ENCODE results near the gene ATXN1. TPM values are rescaled to one million over a fixed set of nuclear protein-coding genes. Genes with fewer than 3 reads are reported as not detected.

The ATXN1 gene
- total RNA-seq, 2 experiments from 2014 or later: 34.1 to 36.7 TPM

- H3K4me3 Mint-ChIP-seq: no peak overlapping the region
- no peaks in the 10 kb centered on the region for H3K9me3 Mint-ChIP-seq
- no peak for DNase-seq
- H3K27me3 Mint-ChIP-seq: no peaks in the 10 kb centered on the region
- intact Hi-C loops (cut with micrococcal nuclease): loop anchor here (1.0 to 2.0 kb wide), 2 partner anchors 34 to 176 kb away; no protein-coding TSS in a partner anchor
- no peaks in the 10 kb centered on the region for H3K36me3 Mint-ChIP-seq
- H3K27ac Mint-ChIP-seq: peak overlapping the region; percentile 34
- ChIA-PET POLR2A (interaction anchor here (0.7 kb wide), 1 partner anchor 353 kb away, joined by 3 read pairs; no protein-coding TSS in a partner anchor), CTCF (interaction anchor here (1.0 to 2.8 kb wide), 4 partner anchors 9 to 435 kb away, joined by 4 to 18 read pairs (median 7); no protein-coding TSS in a partner anchor)
- H3K4me1 Mint-ChIP-seq (ENCODE audit: low read depth): peaks cover 78% of the 10 kb centered on the region
Measured at GRCh38 chr6:16766836-16767745, 5.8 kb upstream of the ATXN1 start.

DNA sequence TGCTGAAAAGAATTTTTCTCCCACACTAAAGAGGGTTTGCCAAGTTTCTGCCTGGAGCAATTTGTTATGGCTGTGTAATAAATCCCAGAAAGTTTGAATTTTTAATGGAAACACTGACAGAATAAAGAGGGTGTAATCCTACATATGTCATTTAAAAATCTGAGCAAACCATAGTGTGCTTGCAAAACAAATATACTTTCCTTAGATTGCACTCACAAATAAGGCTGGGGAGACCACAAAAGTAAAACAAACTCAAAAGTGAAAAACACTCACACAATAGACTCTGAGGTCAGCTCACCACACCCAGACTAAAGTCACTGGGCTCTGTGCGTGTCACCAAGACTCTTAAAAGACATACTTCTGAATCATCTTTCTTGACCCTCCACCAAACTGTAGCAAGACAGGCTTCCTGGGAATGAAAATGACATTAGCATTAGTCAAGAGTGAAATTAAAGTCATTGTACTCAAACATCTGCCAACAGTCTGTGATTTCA, 4.8 kb upstream of the ATXN1 start:
- H3K4me3 Mint-ChIP-seq: peak overlapping the region; percentile 10
- H3K36me3 Mint-ChIP-seq: peaks cover 1% of the 10 kb centered on the region
- peak; percentile 72 for DNase-seq
- intact Hi-C loops (cut with micrococcal nuclease): loop anchor here (1.0 to 2.0 kb wide), 2 partner anchors 35 to 175 kb away; no protein-coding TSS in a partner anchor
- peak overlapping the region; percentile 73 for H3K27ac Mint-ChIP-seq
- no peaks in the 10 kb centered on the region for H3K9me3 Mint-ChIP-seq
- ChIA-PET POLR2A (no interaction called here), CTCF (interaction anchor here (1.0 to 5.3 kb wide), 3 partner anchors 77 to 300 kb away, joined by 3 to 62 read pairs (median 4); no protein-coding TSS in a partner anchor)
- H3K27me3 Mint-ChIP-seq: no peaks in the 10 kb centered on the region
- H3K4me1 Mint-ChIP-seq (ENCODE audit: low read depth): peaks cover 72% of the 10 kb centered on the region

- CTCF ChIA-PET: interaction anchor here (0.6 to 5.3 kb wide), 13 partner anchors 8 to 433 kb away, joined by 3 to 62 read pairs (median 7); no protein-coding TSS in a partner anchor
- POLR2A ChIA-PET: interaction anchor here (0.9 kb wide), 1 partner anchor 352 kb away, joined by 3 read pairs; no protein-coding TSS in a partner anchor
- H3K27ac Mint-ChIP-seq: peak overlapping the region; percentile 51
Measured at GRCh38 chr6:16765235-16765634, 4.0 kb upstream of the ATXN1 start.

DNA sequence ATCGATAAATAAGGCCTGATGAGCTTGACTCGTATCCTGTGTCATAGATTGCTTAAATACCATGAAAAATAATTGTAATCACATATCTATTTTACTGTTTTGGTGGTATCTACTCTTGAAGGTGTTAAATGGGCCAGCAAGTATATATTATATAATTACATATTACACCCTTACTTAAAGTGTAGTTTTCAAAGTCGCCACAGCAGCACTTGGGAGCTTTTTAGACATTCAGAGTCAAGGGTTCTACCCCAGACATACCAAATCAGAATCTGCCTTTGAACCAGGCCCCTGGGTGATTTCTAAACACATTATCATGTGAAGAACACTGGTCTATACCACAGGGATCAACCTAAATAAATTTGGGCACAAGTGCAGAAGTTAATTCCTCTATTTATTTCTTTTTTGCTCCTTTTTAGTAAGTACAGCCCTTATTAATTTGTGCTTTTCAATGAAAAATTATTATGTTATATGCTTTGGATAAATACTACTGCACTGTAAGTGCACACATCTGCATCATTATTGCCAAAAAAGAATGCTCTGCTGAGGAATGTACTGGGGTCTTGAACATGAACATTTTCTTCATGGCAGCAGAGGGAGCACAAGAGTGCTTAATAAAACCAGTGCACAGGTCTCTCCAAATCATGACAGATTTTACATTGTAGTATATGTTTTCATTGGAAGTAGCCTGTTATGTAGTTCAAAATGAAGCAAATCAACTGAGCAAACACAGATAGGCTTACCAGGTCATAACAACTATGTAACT, 3.1 kb upstream of the ATXN1 start:
- Mint-ChIP-seq H3K36me3 (peaks cover 3% of the 10 kb centered on the region), H3K27ac (peak overlapping the region; percentile 86), H3K4me3 (peak overlapping the region; percentile 94), H3K9me3 (no peaks in the 10 kb centered on the region), H3K27me3 (no peaks in the 10 kb centered on the region), H3K4me1 (ENCODE audit: low read depth) (peaks cover 57% of the 10 kb centered on the region)
- intact Hi-C loops (cut with micrococcal nuclease): loop anchor here (1.0 to 5.0 kb wide), 5 partner anchors 201 to 1517 kb away; partner anchors contain the start of gene JARID2
- POLR2A ChIA-PET: interaction anchor here (0.9 to 4.1 kb wide), 8 partner anchors 51 to 351 kb away, joined by 3 to 55 read pairs (median 16); no protein-coding TSS in a partner anchor
- CTCF ChIA-PET: interaction anchor here (0.6 to 5.3 kb wide), 38 partner anchors 8 to 446 kb away, joined by 3 to 62 read pairs (median 5); no protein-coding TSS in a partner anchor
- DNase-seq: no peak

More at GRCh38 chr6:16765235-16765634, 4.0 kb upstream of the ATXN1 start:
- DNase-seq: no peak
- Mint-ChIP-seq H3K27me3 (no peaks in the 10 kb centered on the region), H3K4me3 (no peak overlapping the region), H3K36me3 (peaks cover 3% of the 10 kb centered on the region), H3K9me3 (no peaks in the 10 kb centered on the region), H3K4me1 (ENCODE audit: low read depth) (peaks cover 65% of the 10 kb centered on the region)
- intact Hi-C loops (cut with micrococcal nuclease): loop anchor here (2.0 kb wide), 1 partner anchor 250 kb away; no protein-coding TSS in a partner anchor

DNA sequence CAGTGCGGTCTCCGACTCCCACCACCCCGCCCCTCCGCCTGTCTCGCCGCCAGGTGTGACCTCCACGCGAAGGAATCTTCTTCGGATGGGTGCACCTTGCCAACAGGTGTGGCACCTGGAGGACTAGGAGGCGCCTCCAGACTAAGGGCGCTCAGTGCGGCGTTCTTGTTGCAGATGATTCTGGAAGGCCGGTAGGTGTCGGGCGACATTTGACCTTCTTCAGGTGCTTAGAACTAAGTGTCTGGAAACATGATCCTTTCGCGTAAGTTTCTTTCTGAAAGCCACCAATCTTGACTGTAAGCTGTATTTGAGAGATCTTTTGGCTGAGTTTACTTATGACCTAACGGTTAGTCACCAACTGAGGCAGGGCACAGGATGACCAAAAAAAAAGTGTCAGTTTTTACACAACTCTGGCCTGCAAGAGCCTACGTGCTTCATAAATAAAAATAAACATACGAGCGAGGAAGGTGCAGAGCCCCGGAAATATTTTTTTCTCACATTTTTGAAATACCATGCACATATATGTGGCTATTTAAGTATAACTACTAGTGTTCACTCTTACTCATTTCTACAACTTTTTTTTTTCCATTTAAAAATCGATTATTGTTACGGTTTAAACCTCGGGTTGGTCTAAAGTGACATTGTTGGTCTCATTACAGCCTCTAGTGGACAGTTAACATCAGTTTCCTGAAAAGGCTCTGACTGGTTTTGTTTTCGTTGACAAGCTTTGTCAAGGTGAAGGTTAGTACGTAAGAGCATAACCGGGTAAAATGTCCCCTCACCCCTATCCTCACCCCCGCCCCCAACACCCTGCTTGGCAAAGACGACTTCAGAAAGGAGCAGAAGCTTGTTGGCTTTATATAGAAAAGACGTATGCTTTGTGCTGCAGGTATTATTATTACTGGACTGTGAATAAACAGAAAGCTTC, 1.6 kb upstream of the ATXN1 start:
- ChIA-PET POLR2A (interaction anchor here (0.6 to 4.1 kb wide), 30 partner anchors 17 to 445 kb away, joined by 3 to 55 read pairs (median 8); no protein-coding TSS in a partner anchor), CTCF (interaction anchor here (0.6 to 5.3 kb wide), 58 partner anchors 10 to 444 kb away, joined by 3 to 62 read pairs (median 5); no protein-coding TSS in a partner anchor)
- peaks cover 56% of the 10 kb centered on the region for H3K4me1 Mint-ChIP-seq (ENCODE audit: low read depth)
- H3K4me3 Mint-ChIP-seq: peak overlapping the region; percentile 94
- peaks cover 5% of the 10 kb centered on the region for H3K36me3 Mint-ChIP-seq
- H3K27me3 Mint-ChIP-seq: no peaks in the 10 kb centered on the region
- DNase-seq: peak; percentile 75
- peak overlapping the region; percentile 93 for H3K27ac Mint-ChIP-seq
- no peaks in the 10 kb centered on the region for H3K9me3 Mint-ChIP-seq
- intact Hi-C loops (cut with micrococcal nuclease): loop anchor here (1.0 to 5.0 kb wide), 9 partner anchors 32 to 1516 kb away; partner anchors contain the start of gene JARID2

DNA sequence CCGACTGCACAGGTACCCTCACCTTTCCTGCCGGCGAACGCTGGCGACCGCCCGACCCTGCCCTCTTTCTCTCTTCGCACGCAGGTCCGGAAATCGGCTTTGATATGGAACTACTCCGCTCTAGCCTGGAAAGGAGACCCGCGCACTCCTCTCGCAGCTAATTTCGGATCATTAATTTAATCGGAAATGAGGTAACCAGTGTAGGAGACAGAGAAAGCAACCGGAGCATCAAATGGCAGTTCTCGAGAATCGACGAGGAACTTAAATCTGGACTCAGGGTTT, 949 bp upstream of the ATXN1 start:
- Mint-ChIP-seq H3K9me3 (no peaks in the 10 kb centered on the region), H3K36me3 (peaks cover 5% of the 10 kb centered on the region), H3K4me3 (peak overlapping the region; percentile 94), H3K27me3 (no peaks in the 10 kb centered on the region), H3K4me1 (ENCODE audit: low read depth) (peaks cover 57% of the 10 kb centered on the region), H3K27ac (peak overlapping the region; percentile 93)
- ChIA-PET CTCF (interaction anchor here (0.7 to 5.3 kb wide), 28 partner anchors 9 to 352 kb away, joined by 3 to 62 read pairs (median 5); no protein-coding TSS in a partner anchor), POLR2A (interaction anchor here (0.6 to 4.1 kb wide), 28 partner anchors 15 to 443 kb away, joined by 3 to 55 read pairs (median 8); no protein-coding TSS in a partner anchor)
- intact Hi-C loops (cut with micrococcal nuclease): loop anchor here (1.0 to 5.0 kb wide), 9 partner anchors 31 to 1515 kb away; partner anchors contain the start of gene JARID2
- DNase-seq: no peak

GRCh38 chr6:16761471-16762267, 409 bp upstream of the ATXN1 start:
- Mint-ChIP-seq H3K9me3 (no peaks in the 10 kb centered on the region), H3K4me3 (peak overlapping the region; percentile 94), H3K36me3 (peaks cover 7% of the 10 kb centered on the region), H3K27ac (peak overlapping the region; percentile 93), H3K4me1 (ENCODE audit: low read depth) (peaks cover 58% of the 10 kb centered on the region), H3K27me3 (no peaks in the 10 kb centered on the region)
- ChIA-PET CTCF (interaction anchor here (0.7 to 5.3 kb wide), 29 partner anchors 9 to 429 kb away, joined by 3 to 62 read pairs (median 5); no protein-coding TSS in a partner anchor), POLR2A (interaction anchor here (0.6 to 4.1 kb wide), 32 partner anchors 14 to 443 kb away, joined by 3 to 55 read pairs (median 6); no protein-coding TSS in a partner anchor)
- DNase-seq: peak; percentile 92
- intact Hi-C loops (cut with micrococcal nuclease): loop anchor here (1.0 to 5.0 kb wide), 18 partner anchors 20 to 1514 kb away; partner anchors contain the start of genes JARID2 and NUP153

DNA sequence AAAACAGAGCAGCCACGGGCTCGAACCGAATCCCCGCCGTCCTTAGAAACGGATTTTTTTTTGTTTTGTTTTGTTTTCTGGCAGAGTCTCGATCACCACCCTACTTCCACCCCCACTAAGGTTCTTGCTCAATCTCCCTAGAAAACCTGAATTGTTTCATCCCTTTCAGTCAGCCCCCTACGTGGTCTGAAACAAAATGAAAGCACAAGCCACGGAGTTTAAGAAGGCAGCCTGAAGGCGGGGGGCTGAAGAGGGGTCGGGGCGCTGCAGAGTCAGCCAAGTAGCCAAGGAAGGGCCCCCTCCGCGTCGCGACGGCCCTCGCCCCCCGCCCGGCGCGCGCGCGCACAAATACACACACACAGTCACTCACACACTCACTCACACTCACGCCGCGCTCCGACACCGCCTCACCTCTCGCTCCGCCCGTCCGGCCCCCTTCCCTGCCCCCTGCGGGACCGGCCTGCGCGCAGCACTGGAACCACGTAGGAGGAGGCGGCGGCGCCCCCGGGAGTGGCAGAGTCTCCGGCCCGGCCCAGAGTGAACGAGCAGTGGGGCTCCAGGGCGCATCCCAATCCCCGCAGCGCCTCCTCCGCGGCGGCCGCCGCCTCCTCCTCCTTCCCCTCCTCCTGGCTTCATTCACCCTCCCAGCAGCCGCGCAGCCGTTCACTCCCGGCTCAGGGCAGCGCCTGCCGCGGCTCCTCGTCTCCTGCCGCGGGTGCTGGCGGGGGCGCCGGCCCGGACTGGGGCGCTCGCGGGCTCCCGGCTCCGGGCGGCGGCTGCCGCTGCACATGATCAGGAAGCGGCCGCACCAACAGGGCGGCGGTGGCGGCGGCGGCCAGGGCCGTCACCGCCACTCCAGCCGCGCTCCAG, 1.4 kb downstream of the ATXN1 start:
- Mint-ChIP-seq H3K4me1 (ENCODE audit: low read depth) (peaks cover 57% of the 10 kb centered on the region), H3K27ac (peak overlapping the region; percentile 87), H3K9me3 (no peaks in the 10 kb centered on the region), H3K36me3 (peaks cover 7% of the 10 kb centered on the region), H3K4me3 (peak overlapping the region; percentile 87), H3K27me3 (no peaks in the 10 kb centered on the region)
- POLR2A ChIA-PET: interaction anchor here (0.7 to 2.2 kb wide), 5 partner anchors 12 to 105 kb away, joined by 3 to 12 read pairs (median 5); no protein-coding TSS in a partner anchor
- DNase-seq: peak; percentile 80
- CTCF ChIA-PET: interaction anchor here (0.7 to 1.5 kb wide), 3 partner anchors 11 to 346 kb away, joined by 3 to 8 read pairs (median 3); no protein-coding TSS in a partner anchor
- intact Hi-C loops (cut with micrococcal nuclease): loop anchor here (2.0 to 5.0 kb wide), 5 partner anchors 61 to 1513 kb away; partner anchors contain the start of genes JARID2 and NUP153

GRCh38 chr6:16759181-16759645, 2.0 kb downstream of the ATXN1 start:
- Mint-ChIP-seq H3K9me3 (no peaks in the 10 kb centered on the region), H3K36me3 (peaks cover 10% of the 10 kb centered on the region), H3K4me1 (ENCODE audit: low read depth) (peaks cover 57% of the 10 kb centered on the region), H3K27ac (peak overlapping the region; percentile 87), H3K4me3 (peak overlapping the region; percentile 87), H3K27me3 (no peaks in the 10 kb centered on the region)
- intact Hi-C loops (cut with micrococcal nuclease): no loop called here
- no peak for DNase-seq
- CTCF ChIA-PET: interaction anchor here (0.7 to 2.0 kb wide), 8 partner anchors 9 to 473 kb away, joined by 3 to 8 read pairs (median 5); no protein-coding TSS in a partner anchor
- POLR2A ChIA-PET: interaction anchor here (0.5 to 3.1 kb wide), 9 partner anchors 10 to 277 kb away, joined by 3 to 12 read pairs (median 4); no protein-coding TSS in a partner anchor
